SH-SY5Y (cell line): ENCODE measurements around the gene SLC25A41.

Source experiments
- GATA2 ChIP-seq: IDR thresholded peaks from 2 replicates; pipeline ENCODE4 v1.6.1; 2011; ENCODE audit warnings: mild to moderate bottlenecking, low read depth, low read length
- GATA3 ChIP-seq: IDR thresholded peaks from 2 replicates; pipeline ENCODE4 v1.6.1; 2011; ENCODE audit warnings: low read depth, mild to moderate bottlenecking, low read length, moderate library complexity

SLC25A41 gene

GRCh38 chr19:6383188-6383587, 50.4 kb downstream of the SLC25A41 start:
- no peak for TF ChIP-seq GATA3
- no peak for TF ChIP-seq GATA2

GRCh38 chr19:6381030-6381750, 52.4 kb downstream of the SLC25A41 start:
- TF ChIP-seq GATA3 (no peak), GATA2 (no peak)

GRCh38 chr19:6379744-6380143, 53.8 kb downstream of the SLC25A41 start:
- no peak for TF ChIP-seq GATA2
- TF ChIP-seq GATA3, result no peak

- no peak for TF ChIP-seq GATA3
- no peak for TF ChIP-seq GATA2
Observed at GRCh38 chr19:6378486-6378885, 55.1 kb downstream of the SLC25A41 start.

- TF ChIP-seq GATA3 (no peak), GATA2 (no peak)
Observed at GRCh38 chr19:6378041-6378440, 55.5 kb downstream of the SLC25A41 start.

- TF ChIP-seq GATA3 (no peak), GATA2 (no peak)
Observed at GRCh38 chr19:6376512-6377190, 56.9 kb downstream of the SLC25A41 start.
